Keratinocyte (primary cell): Measurements from ENCODE around the gene PARL. TPM values are rescaled to one million over a fixed set of nuclear protein-coding genes. Genes with fewer than 3 reads are reported as not detected.

Experiments used
- DNase-seq: peaks from one replicate; pipeline ENCODE4 v3.0.0-alpha.2; 2011; ENCODE audit warnings: low read depth, missing footprints, low spot score
- FAIRE-seq: peaks from 2 replicates; lab custom pipeline; 2011; peaks lifted over from hg19 to GRCh38; lab: Jason Lieb, UNC
- H2AFZ ChIP-seq: 2 replicates; pipeline ENCODE4 v1.6.0; 2012; ENCODE audit warnings: low read length, control low read depth, inconsistent platforms; ENCODE audit not compliant: control insufficient read depth
- H3K27ac ChIP-seq: 2 replicates; pipeline ENCODE4 v1.5.1; 2011; ENCODE audit warnings: low read length; ENCODE audit not compliant: control insufficient read depth, insufficient read depth
- H3K27me3 ChIP-seq: 3 replicates; pipeline ENCODE4 v1.6.0; 2011; ENCODE audit warnings: low read length; ENCODE audit not compliant: control insufficient read depth, insufficient read depth; ENCODE audit errors: extremely low read depth
- H3K36me3 ChIP-seq, 2 experiments: 2 replicates in 1 of 2; 3 replicates in 1 of 2; pipeline ENCODE4 v1.5.1; 2011; ENCODE audit warnings: low read length in 2 of 2, mild to moderate bottlenecking in 1 of 2; ENCODE audit not compliant: control insufficient read depth in 2 of 2, insufficient read depth in 2 of 2; ENCODE audit errors: extremely low read depth in 1 of 2
- H3K4me1 ChIP-seq: 3 replicates; pipeline ENCODE4 v1.5.1; 2011; ENCODE audit warnings: low read length; ENCODE audit not compliant: control insufficient read depth, insufficient read depth; ENCODE audit errors: extremely low read depth
- H3K4me2 ChIP-seq: 3 replicates; pipeline ENCODE4 v1.6.0; 2011; ENCODE audit warnings: low read depth, low read length; ENCODE audit not compliant: control insufficient read depth, insufficient read depth; ENCODE audit errors: extremely low read depth
- H3K4me3 ChIP-seq, 3 experiments: fragments of 200-600 bp in 1 of 3; sonication (generic) in 1 of 3; 2 replicates in 2 of 3; 3 replicates in 1 of 3; pipeline ENCODE4 v1.5.1; 2011 to 2016; ENCODE audit warnings: low read length in 3 of 3, mild to moderate bottlenecking in 3 of 3, control low read depth in 2 of 3, inconsistent platforms in 1 of 3, low read depth in 1 of 3, mixed read lengths in 1 of 3, mixed run types in 1 of 3, moderate library complexity in 1 of 3; ENCODE audit not compliant: control insufficient read depth in 2 of 3, insufficient read depth in 2 of 3; ENCODE audit errors: extremely low read depth in 1 of 3
- H3K79me2 ChIP-seq: 2 replicates; pipeline ENCODE4 v1.6.0; 2012; ENCODE audit warnings: low read length; ENCODE audit not compliant: control insufficient read depth, insufficient read depth
- H3K9ac ChIP-seq: 3 replicates; pipeline ENCODE4 v1.6.0; 2011; ENCODE audit warnings: low read length; ENCODE audit not compliant: control insufficient read depth, insufficient read depth; ENCODE audit errors: extremely low read depth
- H3K9me1 ChIP-seq: 3 replicates; pipeline ENCODE4 v1.6.0; 2011; ENCODE audit warnings: low read length; ENCODE audit not compliant: control insufficient read depth, insufficient read depth; ENCODE audit errors: extremely low read depth
- H3K9me3 ChIP-seq: 2 replicates; pipeline ENCODE4 v1.5.1; 2012; ENCODE audit warnings: low read depth, low read length; ENCODE audit not compliant: control insufficient read depth
- H4K20me1 ChIP-seq: 3 replicates; pipeline ENCODE4 v1.6.0; 2011; ENCODE audit warnings: low read length; ENCODE audit not compliant: control insufficient read depth, insufficient read depth; ENCODE audit errors: extremely low read depth
- CTCF ChIP-seq, 3 experiments: IDR thresholded peaks in 1 of 3; conservative IDR thresholded peaks in 1 of 3; optimal IDR thresholded peaks in 1 of 3; 2 replicates in 2 of 3; 3 replicates in 1 of 3; pipeline versions ENCODE3 to v1.5.1; 2011; ENCODE audit warnings: low read length in 3 of 3, mild to moderate bottlenecking in 3 of 3, moderate library complexity in 2 of 3, control low read depth in 1 of 3, inconsistent platforms in 1 of 3; ENCODE audit not compliant: insufficient read depth in 2 of 3; ENCODE audit errors: extremely low read depth in 1 of 3
- EZH2 ChIP-seq: IDR thresholded peaks from one replicate; pipeline ENCODE4 v1.6.1; 2012; ENCODE audit warnings: inconsistent platforms, mild to moderate bottlenecking, low read length, moderate library complexity
- dilution Hi-C: fragments of 300-500 bp; cut with MboI; formaldehyde crosslinking; loops from one replicate; pipeline ENCODE4 v1.7.0; 2020; ENCODE audit warnings: low sequenced_read_pairs; ENCODE audit not compliant: extremely low pct_ligation_motif_present
- polyA plus RNA-seq, 5 experiments: library from polyadenylated mRNA; depleted of rRNA in 3 of 5; stranded (reverse) in 3 of 5; stranded (forward) in 1 of 5; unstranded in 1 of 5; fragments of >200 nt; gene quantifications; 1 replicate in 1 of 5; 2 replicates in 3 of 5; 3 replicates in 1 of 5; pipeline versions ENCODE4 v1.2.1 to v1.2.3, GENCODE V29; 2011 to 2012; ENCODE audit warnings: missing spikeins in 2 of 5, low read depth in 1 of 5, low replicate concordance in 1 of 5
- small RNA-seq, 3 experiments: library from RNA; depleted of rRNA; stranded (forward); fragments of <200 nt; gene quantifications; one replicate each; pipeline ENCODE3, GENCODE V24; 2012; ENCODE audit warnings: low read depth in 3 of 3, low replicate concordance in 1 of 3; ENCODE audit not compliant: insufficient read length in 3 of 3

PARL gene
- polyA plus RNA-seq, 1 donor (not counting 4 experiments of a cell fraction or from before 2014, with no cell fraction given): 68.9 TPM

GRCh38 chr3:183781246-183781645 lies 103.4 kb downstream of the PARL start:
- H3K36me3 ChIP-seq: peaks cover 20 to 26% of the 10 kb centered on the region in 2 experiments
- H2AFZ ChIP-seq: no peak overlapping the region
- H3K4me1 ChIP-seq: no peaks in the 10 kb centered on the region
- H3K79me2 ChIP-seq: no peaks in the 10 kb centered on the region
- no peak overlapping the region for H3K4me2 ChIP-seq
- TF ChIP-seq CTCF (optimal IDR thresholded peaks at IDR 0.05 in 1 of 3, IDR thresholded peaks at IDR 0.05 in 1 of 3, conservative IDR thresholded peaks at IDR 0.05 in 1 of 3; ENCODE audit: extremely low read depth in 1 of 3, insufficient read depth in 2 of 3, low read length in 3 of 3) (no peak), EZH2 (no peak)
- H3K27me3 ChIP-seq: no peaks in the 10 kb centered on the region
- dilution Hi-C loops: no loop called here
- H3K9me1 ChIP-seq: no peaks in the 10 kb centered on the region
- H4K20me1 ChIP-seq: no peaks in the 10 kb centered on the region
- no peak overlapping the region for H3K9ac ChIP-seq
- no peak overlapping the region for H3K4me3 ChIP-seq
- H3K9me3 ChIP-seq: no peaks in the 10 kb centered on the region
- no peak overlapping the region for H3K27ac ChIP-seq
- DNase-seq (no peak), FAIRE-seq (no peak)

DNA sequence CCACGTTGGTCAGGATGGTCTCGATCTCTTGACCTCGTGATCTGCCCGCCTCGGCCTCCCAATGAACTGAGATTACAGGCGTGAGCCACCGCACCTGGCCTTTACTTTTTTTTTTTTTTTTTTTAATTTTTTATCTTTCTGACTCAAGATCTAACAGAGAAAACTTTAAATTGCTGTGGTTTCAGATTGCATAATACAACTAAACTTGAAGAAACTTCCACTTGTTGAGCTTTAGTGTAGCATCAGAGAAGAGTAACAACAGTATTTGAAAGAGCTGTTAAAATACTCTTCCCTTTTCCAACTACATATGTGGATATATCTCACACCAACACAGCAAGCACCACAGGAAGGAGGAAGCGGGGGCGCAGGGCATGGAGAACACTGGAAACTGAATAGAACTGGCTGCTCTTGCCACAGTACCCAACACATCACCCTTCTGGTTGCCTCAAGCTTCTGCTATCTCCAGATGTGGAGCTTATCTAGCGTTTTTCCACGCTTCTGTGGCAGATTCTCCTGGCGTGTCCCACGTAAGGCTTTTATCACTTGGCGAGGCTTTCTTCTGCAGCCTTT lies 104.7 kb downstream of the PARL start:
- no peaks in the 10 kb centered on the region for H3K9me3 ChIP-seq
- DNase-seq: no peak
- H3K4me2 ChIP-seq: no peak overlapping the region
- H3K9ac ChIP-seq: no peak overlapping the region
- no peaks in the 10 kb centered on the region for H3K27me3 ChIP-seq
- no peaks in the 10 kb centered on the region for H4K20me1 ChIP-seq
- no peak overlapping the region for H2AFZ ChIP-seq
- peaks cover 19 to 22% of the 10 kb centered on the region in 2 experiments for H3K36me3 ChIP-seq
- no peak overlapping the region for H3K4me3 ChIP-seq
- no peaks in the 10 kb centered on the region for H3K4me1 ChIP-seq
- FAIRE-seq: no peak
- no peak for TF ChIP-seq EZH2
- no peak for TF ChIP-seq CTCF (optimal IDR thresholded peaks at IDR 0.05 in 1 of 3, IDR thresholded peaks at IDR 0.05 in 1 of 3, conservative IDR thresholded peaks at IDR 0.05 in 1 of 3; ENCODE audit: extremely low read depth in 1 of 3, insufficient read depth in 2 of 3, low read length in 3 of 3)
- H3K27ac ChIP-seq: no peak overlapping the region
- dilution Hi-C loops: no loop called here
- H3K9me1 ChIP-seq: no peaks in the 10 kb centered on the region
- no peaks in the 10 kb centered on the region for H3K79me2 ChIP-seq

Small RNA genes lying within 50 kb of the gene (small RNA-seq; reads per million reads assigned to genes)
- 0 reads per million in 3 experiments for gene MIR4448

Other genes with a start within 250 kb of the PARL start
- gene KLHL24, start 249.3 kb downstream of the PARL start, polyA plus RNA-seq: 7.7 to 15.6 TPM (median 12.0 TPM) in 3 replicates
- gene YEATS2, start 187.1 kb downstream of the PARL start, polyA plus RNA-seq: 20.9 to 21.7 TPM (median 21.2 TPM) in 3 replicates
- gene MAP6D1, start 59.3 kb downstream of the PARL start, polyA plus RNA-seq: 1.2 to 1.4 TPM (median 1.4 TPM) in 3 replicates
- 22.3 to 30.3 TPM (median 28.7 TPM) in 3 replicates for gene ABCC5, start 133.0 kb upstream of the PARL start, polyA plus RNA-seq
- not detected in 3 replicates for gene HTR3D, start 146.9 kb upstream of the PARL start, polyA plus RNA-seq
- gene HTR3C, start 168.2 kb upstream of the PARL start, polyA plus RNA-seq: not detected in 3 replicates
- gene HTR3E, start 212.2 kb upstream of the PARL start, polyA plus RNA-seq: not detected in 3 replicates